Epithelial cell of proximal tubule (primary cell): ENCODE results near the gene ZCCHC8. TPM values are rescaled to one million over a fixed set of nuclear protein-coding genes. Genes with fewer than 3 reads are reported as not detected.
"Not testable (repeated sequence)": the region's sequence is repeated elsewhere in the genome, so short reads cannot be mapped to it uniquely, and the experiment has no call there.

ENCODE experiments used
- DNase-seq: peaks from one replicate; pipeline ENCODE4 v3.0.0-alpha.2; 2011; ENCODE audit warnings: low read depth
- H3K4me3 ChIP-seq: 2 replicates; pipeline ENCODE4 v1.5.1; 2011; ENCODE audit warnings: low read depth, mild to moderate bottlenecking, low read length
- CTCF ChIP-seq: conservative IDR thresholded peaks from 2 replicates; pipeline ENCODE4 v1.5.1; 2012; ENCODE audit warnings: low read depth, mild to moderate bottlenecking, low read length
- total RNA-seq: library from RNA; depleted of rRNA; stranded (reverse); fragments of >200 nt; gene quantifications from 2 replicates; pipeline ENCODE4 v1.2.3, GENCODE V29; 2015

ZCCHC8 gene
- total RNA-seq, 1 donor from 2014 or later, result 25.0 TPM

GRCh38 chr12:122520676-122521075 lies 19.9 kb upstream of the ZCCHC8 start:
- no peak overlapping the region for H3K4me3 ChIP-seq
- no peak for TF ChIP-seq CTCF
- DNase-seq, result no peak

- no peak for TF ChIP-seq CTCF
- DNase-seq, result no peak
- H3K4me3 ChIP-seq, result no peak overlapping the region
These were observed 18.7 kb upstream of the ZCCHC8 start for GRCh38 chr12:122519418-122519817.

GRCh38 chr12:122518908-122519307 lies 18.2 kb upstream of the ZCCHC8 start:
- no peak overlapping the region for H3K4me3 ChIP-seq
- no peak for TF ChIP-seq CTCF
- DNase-seq, result no peak

- no peak overlapping the region for H3K4me3 ChIP-seq
- no peak for DNase-seq
- no peak for TF ChIP-seq CTCF
These were observed 17.1 kb upstream of the ZCCHC8 start for GRCh38 chr12:122517877-122518276.

GRCh38 chr12:122516544-122517361 lies 16.0 kb upstream of the ZCCHC8 start:
- no peak overlapping the region for H3K4me3 ChIP-seq
- TF ChIP-seq CTCF, result no peak
- DNase-seq, result no peak

GRCh38 chr12:122515275-122515674 lies 14.5 kb upstream of the ZCCHC8 start:
- no peak for TF ChIP-seq CTCF
- H3K4me3 ChIP-seq, result no peak overlapping the region
- no peak for DNase-seq

GRCh38 chr12:122513660-122514059 lies 12.9 kb upstream of the ZCCHC8 start:
- DNase-seq, result no peak
- H3K4me3 ChIP-seq, result no peak overlapping the region
- no peak for TF ChIP-seq CTCF

- not testable (repeated sequence) for H3K4me3 ChIP-seq, DNase-seq
These were observed 12.3 kb upstream of the ZCCHC8 start for GRCh38 chr12:122513028-122513427.
